GM12865 (cell line): Measurements from ENCODE around the gene ASB15.

Source experiments
- DNase-seq: peaks from one replicate; pipeline ENCODE4 v3.0.0; 2010; ENCODE audit warnings: low read depth
- H3K4me3 ChIP-seq: 2 replicates; pipeline ENCODE4 v1.5.1; 2011; ENCODE audit warnings: mild to moderate bottlenecking, low read depth, low read length, control low read depth
- TF ChIP-seq, protein P1 (sequence below): IDR thresholded peaks from 2 replicates; pipeline ENCODE4 v1.5.1; 2011; ENCODE audit warnings: low read length, control low read depth, low read depth, inconsistent platforms; ENCODE audit not compliant: insufficient read depth; ENCODE audit errors: missing control alignments

ASB15 gene

DNA sequence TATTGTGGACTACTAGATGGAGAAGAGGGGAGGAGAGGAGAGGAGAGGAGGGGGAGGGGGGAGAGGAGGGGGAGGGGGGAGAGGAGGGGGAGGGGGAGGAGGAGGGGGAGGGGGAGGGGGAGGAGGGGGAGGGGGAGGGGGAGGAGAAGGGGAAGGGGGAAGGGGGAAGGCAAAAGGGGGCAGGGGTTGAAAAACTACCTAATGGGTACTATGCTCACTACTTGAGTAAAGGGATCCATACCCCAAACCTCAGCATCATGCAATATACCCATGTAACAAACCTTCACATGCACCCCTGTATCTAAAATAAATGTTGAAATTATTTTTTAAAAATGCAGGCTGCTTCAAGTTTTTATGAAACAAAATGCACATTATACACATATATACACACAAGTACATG is 39.0 kb downstream of the ASB15 start:
- TF ChIP-seq, protein P1, sequence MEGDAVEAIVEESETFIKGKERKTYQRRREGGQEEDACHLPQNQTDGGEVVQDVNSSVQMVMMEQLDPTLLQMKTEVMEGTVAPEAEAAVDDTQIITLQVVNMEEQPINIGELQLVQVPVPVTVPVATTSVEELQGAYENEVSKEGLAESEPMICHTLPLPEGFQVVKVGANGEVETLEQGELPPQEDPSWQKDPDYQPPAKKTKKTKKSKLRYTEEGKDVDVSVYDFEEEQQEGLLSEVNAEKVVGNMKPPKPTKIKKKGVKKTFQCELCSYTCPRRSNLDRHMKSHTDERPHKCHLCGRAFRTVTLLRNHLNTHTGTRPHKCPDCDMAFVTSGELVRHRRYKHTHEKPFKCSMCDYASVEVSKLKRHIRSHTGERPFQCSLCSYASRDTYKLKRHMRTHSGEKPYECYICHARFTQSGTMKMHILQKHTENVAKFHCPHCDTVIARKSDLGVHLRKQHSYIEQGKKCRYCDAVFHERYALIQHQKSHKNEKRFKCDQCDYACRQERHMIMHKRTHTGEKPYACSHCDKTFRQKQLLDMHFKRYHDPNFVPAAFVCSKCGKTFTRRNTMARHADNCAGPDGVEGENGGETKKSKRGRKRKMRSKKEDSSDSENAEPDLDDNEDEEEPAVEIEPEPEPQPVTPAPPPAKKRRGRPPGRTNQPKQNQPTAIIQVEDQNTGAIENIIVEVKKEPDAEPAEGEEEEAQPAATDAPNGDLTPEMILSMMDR: no peak
- no peak for DNase-seq
- H3K4me3 ChIP-seq: no peak overlapping the region

DNA sequence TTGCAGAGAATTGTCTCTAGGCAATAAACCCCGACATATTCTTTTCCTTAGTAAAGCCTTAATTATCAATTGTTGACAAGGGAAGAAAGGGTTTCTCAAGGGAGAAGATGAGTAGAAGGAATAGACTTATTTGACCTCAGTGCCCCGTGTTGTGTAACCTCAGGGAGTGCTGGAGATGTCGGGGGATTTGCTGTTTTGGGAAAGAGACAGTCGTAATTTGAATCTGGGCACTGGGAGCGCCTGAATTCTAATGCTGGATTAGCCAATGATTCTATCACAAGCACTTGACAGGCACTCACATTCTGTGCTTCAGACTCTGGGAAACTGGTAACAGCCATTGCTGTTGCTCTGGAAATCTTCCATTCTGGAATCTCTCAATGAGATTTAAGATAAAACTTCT is 40.3 kb downstream of the ASB15 start:
- H3K4me3 ChIP-seq: no peak overlapping the region
- DNase-seq: no peak

DNA sequence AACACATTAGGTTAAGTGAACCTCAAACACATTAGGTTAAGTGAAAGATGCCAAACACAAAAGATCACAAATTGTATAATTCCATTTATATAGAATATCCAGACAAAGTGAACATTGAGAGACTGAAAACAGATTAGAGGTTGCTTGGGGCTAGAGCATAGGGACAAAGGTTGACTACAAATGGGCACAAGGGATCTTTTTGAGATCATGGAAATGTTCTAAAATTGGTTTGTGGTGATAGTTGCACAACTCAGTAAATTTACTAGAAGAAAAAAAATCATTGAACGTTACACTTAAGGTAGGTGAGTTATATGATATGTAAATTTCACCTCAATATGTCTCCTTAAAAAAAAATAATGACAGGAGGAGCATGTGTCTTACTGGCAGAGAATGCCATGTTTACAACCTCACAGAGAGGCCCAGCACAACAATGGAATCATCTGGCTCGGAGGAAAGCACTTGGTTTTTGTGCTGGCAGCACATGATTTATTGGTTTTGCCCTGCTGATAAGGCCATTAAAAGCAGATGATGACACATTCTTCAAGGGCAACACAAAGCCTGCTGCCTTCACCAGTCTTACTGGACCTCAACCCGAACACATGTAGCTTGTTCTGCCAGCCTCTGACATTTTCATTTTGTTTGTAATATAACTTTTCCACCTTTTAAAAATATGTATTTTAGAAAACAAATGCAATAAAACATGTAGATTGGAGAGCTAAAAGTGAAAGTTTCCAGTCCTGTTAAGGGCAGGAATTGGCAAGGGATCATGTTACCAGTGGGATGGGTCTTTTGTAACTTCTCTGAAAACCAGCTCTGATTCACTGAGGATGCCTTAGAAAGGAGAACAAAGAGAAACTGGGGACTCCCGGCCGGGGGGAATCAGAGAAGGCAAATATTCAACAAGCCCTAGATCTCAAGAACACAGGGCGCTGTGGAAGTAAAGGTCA is 42.1 kb downstream of the ASB15 start:
- TF ChIP-seq, protein P1: no peak
- H3K4me3 ChIP-seq: no peak overlapping the region
- no peak for DNase-seq

More for the DNA sequence above, 40.3 kb downstream of the ASB15 start:
- TF ChIP-seq, protein P1: no peak

DNA sequence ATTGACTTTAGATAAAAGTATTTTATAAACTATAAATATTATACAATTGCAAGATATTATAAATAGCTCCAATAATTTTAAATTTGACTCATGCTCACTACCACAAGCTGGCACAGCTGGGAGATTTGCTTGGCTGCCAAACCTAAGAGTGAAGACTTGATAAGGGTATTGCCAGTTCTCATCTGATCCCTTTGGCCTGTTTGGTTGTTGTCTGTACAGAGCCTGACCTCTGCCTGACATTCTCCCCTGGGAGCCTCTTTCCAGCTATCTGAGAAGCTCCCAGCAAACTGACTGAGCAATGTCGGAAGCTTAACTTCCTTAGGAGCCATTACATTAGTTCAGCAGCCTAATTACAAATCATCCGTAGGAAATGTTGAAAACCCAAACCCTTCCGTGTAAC is 43.9 kb downstream of the ASB15 start:
- no peak overlapping the region for H3K4me3 ChIP-seq
- DNase-seq: no peak
- TF ChIP-seq, protein P1: no peak

DNA sequence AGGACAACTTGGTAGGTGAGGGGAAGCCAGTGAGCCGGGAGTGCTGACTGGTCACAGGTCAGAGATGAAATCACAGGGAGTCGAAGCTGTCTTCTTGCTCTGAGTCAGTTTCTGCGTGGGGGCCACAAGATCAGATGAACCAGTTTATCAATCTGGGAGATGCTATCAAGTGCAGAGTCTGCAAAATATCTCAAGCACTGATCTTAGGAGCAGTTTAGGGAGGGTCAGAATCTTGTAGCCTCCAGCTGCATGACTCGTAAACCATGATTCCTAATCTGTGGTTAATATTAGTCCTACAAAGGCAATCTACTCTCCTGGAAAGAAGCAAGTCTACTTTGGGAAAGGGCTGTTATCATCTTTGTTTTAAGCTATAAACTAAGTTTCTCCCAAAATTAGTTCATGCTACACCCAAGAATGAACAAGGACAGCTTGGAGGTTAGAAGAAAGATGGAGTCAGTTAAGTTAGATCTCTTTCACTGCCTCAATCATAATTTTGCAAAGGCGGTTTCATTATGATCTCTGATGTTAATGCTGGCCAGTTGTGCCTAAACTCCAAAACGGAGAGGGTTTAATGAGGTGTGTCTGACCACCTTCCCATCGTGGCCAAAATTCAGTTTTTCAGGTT is 45.6 kb downstream of the ASB15 start:
- no peak overlapping the region for H3K4me3 ChIP-seq
- TF ChIP-seq, protein P1: no peak
- DNase-seq: no peak

DNA sequence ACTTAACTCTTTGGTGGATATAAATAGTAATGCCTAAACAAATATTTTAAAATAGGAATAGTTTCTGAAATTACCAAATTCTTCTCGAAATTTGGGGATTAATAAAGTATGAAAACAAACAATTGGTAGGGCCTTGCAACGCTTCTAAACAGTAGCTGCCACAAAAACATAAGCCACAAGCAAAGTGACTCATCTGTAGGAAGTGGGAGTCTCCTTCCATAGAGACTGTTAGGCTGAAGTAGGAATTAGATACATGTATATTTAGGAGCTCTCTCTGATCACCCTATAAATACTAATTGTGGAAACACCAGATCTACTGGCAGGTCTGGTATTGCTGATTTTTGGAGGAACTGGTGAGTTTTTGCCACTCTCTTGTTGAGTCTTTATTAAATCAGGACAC is 48.3 kb downstream of the ASB15 start:
- no peak for DNase-seq
- TF ChIP-seq, protein P1: no peak
- no peak overlapping the region for H3K4me3 ChIP-seq
